Keratinocyte (primary cell): Measurements from ENCODE around the gene GUCA2A.

Experiments used
- EZH2 ChIP-seq: IDR thresholded peaks from one replicate; pipeline ENCODE4 v1.6.1; 2012; ENCODE audit warnings: inconsistent platforms, mild to moderate bottlenecking, low read length, moderate library complexity
- TF ChIP-seq, protein P1 (sequence below), 3 experiments: IDR thresholded peaks in 1 of 3; conservative IDR thresholded peaks in 1 of 3; optimal IDR thresholded peaks in 1 of 3; 2 replicates in 2 of 3; 3 replicates in 1 of 3; pipeline versions ENCODE3 to v1.5.1; 2011; ENCODE audit warnings: low read length in 3 of 3, mild to moderate bottlenecking in 3 of 3, moderate library complexity in 2 of 3, control low read depth in 1 of 3, inconsistent platforms in 1 of 3; ENCODE audit not compliant: insufficient read depth in 2 of 3; ENCODE audit errors: extremely low read depth in 1 of 3

DNA sequence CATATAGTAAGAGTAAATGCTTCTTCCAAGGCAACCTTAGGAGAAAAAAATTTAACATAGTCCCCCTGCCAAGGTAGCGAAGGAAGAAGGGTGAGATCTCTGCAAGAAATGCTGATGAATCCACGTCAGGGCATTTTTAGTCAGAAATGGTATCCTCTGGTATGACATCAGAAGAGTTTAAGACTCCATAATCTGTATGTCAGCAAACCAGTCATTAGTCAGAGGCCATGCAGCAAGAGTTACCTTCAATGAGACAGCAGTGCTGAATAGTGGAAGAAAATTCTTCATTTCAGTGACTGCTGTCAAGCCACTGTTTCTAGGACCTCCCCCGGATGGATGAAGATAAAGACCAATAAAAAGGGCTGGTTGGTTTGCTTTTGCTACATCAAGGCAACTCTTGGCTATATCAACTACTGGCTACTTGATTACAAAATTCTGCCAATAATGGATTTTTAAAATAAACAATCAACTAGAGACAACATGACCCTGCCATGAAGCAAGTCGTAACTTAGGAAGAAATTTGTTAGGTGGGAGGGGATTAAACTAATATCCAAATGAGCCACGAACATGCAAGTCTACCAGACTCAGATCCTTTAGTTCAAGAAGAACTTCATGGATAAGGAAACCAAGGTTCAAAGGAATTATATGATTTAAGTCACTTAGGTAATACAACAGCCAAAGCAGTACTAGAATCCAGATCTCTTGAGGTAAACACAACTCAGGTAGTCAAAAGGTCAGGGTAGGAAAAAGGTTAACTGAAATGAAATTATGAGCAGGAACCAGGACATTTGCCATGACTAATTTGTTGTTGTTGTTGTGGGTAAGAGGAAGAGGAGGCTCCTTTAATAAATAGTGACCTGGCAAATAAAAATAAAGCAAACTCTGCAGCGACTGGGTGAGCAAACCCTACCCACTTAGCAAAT lies 25.6 kb upstream of the GUCA2A start:
- TF ChIP-seq, protein P1, sequence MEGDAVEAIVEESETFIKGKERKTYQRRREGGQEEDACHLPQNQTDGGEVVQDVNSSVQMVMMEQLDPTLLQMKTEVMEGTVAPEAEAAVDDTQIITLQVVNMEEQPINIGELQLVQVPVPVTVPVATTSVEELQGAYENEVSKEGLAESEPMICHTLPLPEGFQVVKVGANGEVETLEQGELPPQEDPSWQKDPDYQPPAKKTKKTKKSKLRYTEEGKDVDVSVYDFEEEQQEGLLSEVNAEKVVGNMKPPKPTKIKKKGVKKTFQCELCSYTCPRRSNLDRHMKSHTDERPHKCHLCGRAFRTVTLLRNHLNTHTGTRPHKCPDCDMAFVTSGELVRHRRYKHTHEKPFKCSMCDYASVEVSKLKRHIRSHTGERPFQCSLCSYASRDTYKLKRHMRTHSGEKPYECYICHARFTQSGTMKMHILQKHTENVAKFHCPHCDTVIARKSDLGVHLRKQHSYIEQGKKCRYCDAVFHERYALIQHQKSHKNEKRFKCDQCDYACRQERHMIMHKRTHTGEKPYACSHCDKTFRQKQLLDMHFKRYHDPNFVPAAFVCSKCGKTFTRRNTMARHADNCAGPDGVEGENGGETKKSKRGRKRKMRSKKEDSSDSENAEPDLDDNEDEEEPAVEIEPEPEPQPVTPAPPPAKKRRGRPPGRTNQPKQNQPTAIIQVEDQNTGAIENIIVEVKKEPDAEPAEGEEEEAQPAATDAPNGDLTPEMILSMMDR (optimal IDR thresholded peaks at IDR 0.05 in 1 of 3, IDR thresholded peaks at IDR 0.05 in 1 of 3, conservative IDR thresholded peaks at IDR 0.05 in 1 of 3; ENCODE audit: extremely low read depth in 1 of 3, insufficient read depth in 2 of 3, low read length in 3 of 3) = no peak
- TF ChIP-seq EZH2 = no peak
